NCI-H345 (cell line): ENCODE measurements around the gene TATDN3.
"Not testable (repeated sequence)": the region's sequence is repeated elsewhere in the genome, so short reads cannot be mapped to it uniquely, and the experiment has no call there.

Experiments
- DNase-seq: peaks from one replicate; lab custom pipeline; 2025; lab: John Stamatoyannopoulos, UW

Gene TATDN3

DNA sequence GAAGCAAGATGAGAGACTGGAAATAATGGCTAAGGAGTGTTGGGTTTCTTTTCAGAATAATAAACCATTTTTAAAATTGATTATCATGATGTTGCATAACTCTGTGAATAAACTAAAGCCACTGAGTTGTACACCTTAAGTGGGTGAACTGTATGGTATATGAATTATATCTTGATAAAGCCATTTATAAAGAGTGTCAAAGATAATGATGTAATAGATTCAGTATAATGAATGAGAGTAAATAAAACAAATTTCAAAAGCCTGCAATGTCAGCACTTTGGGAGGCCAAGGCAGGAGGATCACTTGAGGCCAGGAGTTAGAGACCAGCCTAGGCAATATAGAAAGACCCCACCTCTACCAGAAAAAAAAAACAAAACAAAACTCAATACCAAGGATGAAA, 16.5 kb upstream of the TATDN3 start:
- no peak for DNase-seq

DNA sequence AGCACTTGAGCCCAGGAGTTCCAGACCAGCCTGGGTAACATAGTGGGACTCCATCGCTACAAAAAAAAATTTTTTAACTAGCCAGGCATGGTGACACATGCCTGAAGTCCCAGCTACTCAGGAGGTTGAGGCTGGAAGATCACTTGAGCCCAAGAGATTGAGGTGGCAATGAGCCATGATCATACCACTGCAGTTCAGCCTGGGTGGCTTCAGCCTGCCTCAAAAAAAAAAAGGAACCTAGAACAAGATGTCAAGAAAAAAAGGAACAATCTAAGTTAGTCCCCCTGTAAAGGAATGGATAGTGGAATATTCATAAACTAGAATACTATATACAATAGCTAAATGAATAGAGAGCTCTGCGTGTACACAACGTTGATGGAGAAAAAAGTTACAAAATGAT, 14.5 kb upstream of the TATDN3 start:
- no peak for DNase-seq

- not testable (repeated sequence) for DNase-seq
Observed at GRCh38 chr1:212779086-212779485, 12.6 kb upstream of the TATDN3 start.

- no peak for DNase-seq
Observed at GRCh38 chr1:212780759-212781158, 10.9 kb upstream of the TATDN3 start.

DNA sequence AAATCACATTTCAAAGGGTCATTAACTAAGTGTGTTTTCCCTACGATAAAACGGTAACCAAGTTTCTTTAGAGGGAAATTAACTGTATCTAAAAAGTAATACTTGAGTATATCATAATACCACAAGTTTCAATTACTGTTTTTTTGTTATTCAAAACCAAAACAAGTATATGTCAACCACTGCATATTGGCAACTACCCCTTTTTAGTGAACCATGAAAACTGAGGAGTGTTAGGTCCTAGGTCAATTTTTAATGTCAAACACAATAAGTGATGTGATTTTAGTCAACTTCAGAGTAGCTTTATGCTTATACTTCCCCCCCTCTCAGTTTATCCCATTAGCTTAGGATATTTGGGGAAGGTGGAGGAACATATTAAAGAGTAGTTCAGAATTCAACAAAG, 10.5 kb upstream of the TATDN3 start:
- DNase-seq = no peak

DNA sequence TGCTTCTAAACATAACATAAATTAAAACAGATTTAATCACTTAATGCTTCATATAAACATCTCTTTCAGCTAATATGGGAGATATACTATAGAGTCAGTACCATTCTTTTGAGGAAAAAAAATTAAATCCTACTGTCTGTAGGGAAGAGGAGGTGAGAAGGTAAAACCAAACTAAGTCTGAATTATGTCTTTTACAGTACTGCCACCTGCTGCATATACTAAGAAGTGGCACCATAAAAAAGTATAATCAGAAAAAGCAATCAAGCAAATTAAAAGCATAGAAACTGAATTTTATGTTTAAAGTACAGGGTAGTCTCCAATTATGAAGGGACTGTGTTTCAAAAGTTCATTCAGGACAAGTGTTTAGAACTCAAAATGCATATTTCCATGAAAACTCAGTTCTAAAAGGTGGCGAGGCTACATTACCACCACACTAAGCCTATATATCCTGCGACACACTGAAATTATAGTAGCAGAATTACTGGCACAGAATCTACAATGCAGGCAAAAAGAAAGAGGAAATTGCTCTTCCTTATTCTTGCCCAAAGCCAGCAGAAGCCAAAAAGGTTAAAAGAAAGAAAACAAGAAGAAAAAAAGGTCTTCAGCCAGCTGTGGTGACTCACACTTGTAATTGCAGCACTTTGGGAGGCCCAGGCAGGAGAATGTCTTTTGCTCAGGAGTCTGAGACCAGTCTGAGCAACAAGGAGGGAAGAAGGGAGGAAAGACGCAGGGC, 9.1 kb upstream of the TATDN3 start:
- DNase-seq = peak; percentile 14

- no peak for DNase-seq
Observed at GRCh38 chr1:212783976-212784375, 7.7 kb upstream of the TATDN3 start.

DNA sequence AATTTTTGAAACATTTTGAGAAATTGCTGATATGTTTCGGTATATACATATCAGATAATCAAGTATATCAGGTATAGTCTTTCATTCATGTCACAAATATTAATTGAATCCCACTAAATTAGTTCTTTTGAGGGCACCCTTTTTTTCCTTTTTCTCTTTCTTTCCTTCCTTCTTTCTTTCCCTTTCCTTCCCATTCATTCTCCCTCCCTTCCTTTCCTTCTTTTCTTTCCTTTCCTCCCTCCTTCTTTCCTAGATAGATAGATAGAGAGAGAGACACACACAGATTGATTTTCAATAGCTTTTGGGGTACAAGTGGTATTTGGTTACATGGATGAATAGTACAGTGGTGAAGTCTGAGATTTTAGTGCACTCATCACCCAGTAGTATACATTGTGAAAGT, 5.8 kb upstream of the TATDN3 start:
- no peak for DNase-seq

GRCh38 chr1:212791261-212791675, 426 bp upstream of the TATDN3 start:
- peak; percentile 79 for DNase-seq

GRCh38 chr1:212792396-212792908, 758 bp downstream of the TATDN3 start:
- DNase-seq = no peak

DNA sequence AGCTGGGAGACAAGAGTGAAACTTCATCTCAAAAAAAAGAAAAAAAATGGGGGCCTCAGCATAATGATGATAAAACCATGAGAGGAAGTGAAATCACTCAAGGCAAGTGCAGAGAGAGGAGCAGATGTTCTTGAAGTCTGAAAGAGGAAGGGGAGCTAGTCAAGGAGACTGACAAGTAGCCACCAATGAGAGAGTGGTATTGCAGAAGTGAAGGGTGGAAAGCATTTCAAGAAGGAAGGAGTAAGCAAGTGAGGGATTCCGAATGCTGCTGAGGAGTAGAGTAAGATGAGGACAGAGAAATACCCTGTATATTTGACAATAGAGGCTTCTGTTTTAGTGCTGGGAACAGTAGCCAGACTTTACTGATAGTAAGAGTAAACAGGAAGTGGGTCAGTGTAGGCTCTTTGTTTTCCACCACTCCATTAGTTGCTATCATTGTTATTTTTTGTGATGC, 2.9 kb downstream of the TATDN3 start:
- no peak for DNase-seq

GRCh38 chr1:212797681-212798080, 6.0 kb downstream of the TATDN3 start:
- no peak for DNase-seq

DNA sequence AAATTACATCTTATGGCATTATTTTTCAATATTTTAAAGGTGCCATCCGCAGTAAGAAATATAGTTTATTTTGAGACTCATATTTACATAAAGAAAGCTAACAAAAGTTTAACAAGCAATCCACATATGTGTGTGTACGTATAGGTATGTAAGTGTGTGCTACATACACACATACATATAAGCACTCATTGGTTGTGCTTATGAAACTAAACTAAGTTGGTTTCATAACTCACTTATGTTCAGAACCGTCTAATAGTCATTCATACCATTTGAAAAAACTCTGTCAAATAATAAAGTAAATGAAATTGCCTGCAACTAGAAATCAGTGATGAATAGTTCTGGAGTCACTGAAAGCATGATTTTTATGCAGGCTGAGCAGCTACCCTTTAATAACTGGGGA, 14.1 kb downstream of the TATDN3 start:
- no peak for DNase-seq

GRCh38 chr1:212814537-212815334, 23.0 kb downstream of the TATDN3 start:
- DNase-seq = peak; percentile 78

- no peak for DNase-seq
Observed at GRCh38 chr1:212816567-212817278, 25.0 kb downstream of the TATDN3 start.

- no peak for DNase-seq
Observed at GRCh38 chr1:212819726-212820125, 28.0 kb downstream of the TATDN3 start.

DNA sequence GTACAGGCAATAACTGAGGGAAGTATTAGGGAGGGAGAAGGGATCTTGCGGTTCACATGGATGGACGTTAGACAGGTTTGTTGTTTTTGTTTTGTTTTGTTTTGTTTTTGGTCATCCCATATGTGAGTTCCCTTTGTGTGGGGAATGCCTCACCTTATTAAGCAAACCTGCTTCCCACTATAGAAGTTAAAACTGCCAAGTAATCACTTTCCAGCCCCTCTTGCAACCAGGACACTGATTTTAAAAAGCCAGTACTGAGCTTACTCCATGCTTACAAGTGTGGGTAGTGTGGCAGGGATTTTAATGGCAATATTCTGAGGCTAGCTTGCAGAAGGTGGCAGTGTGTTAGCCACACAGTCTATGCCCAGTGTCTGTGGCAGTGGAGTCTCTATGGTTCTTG, 29.3 kb downstream of the TATDN3 start:
- DNase-seq = no peak

DNA sequence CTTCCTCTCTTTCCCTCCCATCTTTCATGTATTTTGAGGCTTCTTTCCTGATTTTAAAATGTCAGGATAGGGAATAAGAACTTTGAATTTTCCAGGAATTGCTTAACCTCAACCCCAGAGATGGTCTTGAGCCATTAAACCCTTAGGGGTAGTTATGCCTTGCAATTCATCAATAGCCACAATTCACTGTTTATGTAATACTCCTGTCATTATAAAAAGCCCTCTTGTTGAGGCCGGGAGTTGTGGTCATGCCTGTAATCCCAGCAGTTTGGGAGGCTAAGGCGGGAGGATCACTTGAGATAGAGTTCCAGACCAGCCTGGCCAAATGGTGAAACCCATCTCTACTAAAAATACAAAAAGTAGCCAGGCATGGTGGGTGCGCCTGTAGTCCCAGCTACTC, 31.3 kb downstream of the TATDN3 start:
- DNase-seq = no peak

DNA sequence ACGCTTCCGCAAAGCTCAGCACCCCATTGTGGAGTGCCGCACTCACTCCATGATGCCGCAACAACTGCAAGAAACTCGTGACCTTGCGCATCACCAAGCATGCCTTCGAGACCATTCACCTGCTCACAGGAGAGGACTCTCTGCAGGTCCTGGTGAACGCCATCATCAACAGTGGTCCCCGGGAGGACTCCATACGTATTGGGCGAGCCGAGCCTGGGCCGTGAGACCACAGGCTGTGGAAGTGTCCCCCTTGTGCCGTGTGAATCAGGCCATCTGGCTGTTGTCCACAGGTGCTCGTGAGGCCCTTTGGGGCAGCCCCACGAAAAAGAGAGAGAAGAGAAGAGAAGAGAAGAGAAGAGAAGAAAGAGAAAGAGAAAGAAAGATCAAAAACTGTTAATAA, 32.5 kb downstream of the TATDN3 start:
- DNase-seq = no peak

- DNase-seq = no peak
Observed at GRCh38 chr1:212825798-212826452, 34.2 kb downstream of the TATDN3 start.

DNA sequence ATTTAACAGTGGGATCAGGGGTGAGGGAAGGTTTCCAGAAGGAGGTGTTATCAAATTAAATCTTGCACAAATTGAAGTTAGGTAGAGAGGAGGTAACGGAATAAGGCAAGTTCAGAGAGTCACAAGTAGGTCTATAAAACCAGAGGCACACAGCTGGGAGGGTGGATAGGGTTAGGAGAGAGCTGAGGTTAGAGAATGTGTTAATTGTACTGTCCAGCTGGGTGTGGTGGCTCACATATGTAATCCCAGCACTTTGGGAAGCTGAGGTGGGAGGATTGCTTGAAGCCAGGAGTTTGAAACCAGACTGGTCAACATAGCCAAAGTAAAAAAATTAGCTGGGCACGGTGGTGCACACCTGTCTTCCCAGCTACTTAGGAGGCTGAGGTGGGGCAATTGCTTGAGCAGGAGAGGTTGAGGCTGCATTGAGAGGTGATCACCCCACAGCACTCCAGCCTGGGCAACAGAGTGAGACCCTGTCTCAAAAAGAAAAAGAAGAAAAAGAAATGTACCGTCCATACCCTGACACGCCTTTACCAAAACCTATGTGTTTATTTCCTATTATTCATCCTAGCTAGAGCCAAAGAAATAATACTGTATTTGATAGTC, 35.6 kb downstream of the TATDN3 start:
- no peak for DNase-seq
